Measurements from ENCODE around the gene IL34.
A peak's percentile ranks its signal among the peaks of the same experiment; 100 is the strongest.

Gene IL34

DNA sequence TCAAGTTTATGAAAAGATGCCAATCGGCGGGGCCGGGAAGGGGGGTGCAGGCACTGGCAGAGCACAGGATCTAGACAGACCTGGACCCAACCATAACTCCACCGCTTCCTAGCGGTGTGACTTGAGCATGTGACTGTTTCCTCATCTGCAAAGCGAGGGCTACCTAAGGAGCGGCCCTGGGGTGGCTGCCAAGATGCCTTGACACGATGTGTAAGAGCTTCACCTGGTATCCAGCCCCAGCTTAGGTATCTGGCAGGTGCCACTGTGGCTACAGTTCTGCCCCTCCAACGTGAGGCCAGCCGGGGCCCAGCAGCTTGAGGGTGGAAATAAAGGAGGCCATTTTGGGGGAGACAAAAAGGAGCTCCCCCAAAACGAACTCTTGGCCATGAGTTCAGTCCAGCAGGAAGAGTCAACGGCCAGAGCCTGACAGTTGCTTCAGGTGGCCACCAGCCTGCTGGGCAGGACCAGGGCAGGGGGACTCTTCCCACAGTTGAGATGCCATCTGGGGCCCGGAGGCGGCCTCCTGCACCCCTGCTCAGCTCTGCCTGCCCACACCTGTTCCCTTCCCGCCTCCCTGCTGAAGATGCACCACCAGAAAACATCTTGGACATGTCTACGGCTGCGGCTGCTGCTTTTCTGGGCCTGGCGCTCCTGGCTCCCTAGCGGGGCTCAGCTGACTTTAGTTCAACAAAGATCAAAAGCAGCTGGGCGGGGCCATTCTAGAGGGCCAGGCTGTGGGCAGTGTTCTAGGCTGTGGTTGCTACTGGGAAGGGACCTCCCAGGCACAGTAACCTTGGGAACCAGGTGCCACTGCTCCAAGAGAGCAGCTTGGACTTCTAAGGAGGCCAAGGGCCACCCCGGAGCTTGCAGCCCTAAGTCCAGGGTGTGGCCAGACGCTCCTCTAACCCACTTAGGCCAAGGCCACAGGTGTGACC, 42.9 kb downstream of the IL34 start:
- DNase-seq (ENCODE audit: low read depth) = no peak

DNA sequence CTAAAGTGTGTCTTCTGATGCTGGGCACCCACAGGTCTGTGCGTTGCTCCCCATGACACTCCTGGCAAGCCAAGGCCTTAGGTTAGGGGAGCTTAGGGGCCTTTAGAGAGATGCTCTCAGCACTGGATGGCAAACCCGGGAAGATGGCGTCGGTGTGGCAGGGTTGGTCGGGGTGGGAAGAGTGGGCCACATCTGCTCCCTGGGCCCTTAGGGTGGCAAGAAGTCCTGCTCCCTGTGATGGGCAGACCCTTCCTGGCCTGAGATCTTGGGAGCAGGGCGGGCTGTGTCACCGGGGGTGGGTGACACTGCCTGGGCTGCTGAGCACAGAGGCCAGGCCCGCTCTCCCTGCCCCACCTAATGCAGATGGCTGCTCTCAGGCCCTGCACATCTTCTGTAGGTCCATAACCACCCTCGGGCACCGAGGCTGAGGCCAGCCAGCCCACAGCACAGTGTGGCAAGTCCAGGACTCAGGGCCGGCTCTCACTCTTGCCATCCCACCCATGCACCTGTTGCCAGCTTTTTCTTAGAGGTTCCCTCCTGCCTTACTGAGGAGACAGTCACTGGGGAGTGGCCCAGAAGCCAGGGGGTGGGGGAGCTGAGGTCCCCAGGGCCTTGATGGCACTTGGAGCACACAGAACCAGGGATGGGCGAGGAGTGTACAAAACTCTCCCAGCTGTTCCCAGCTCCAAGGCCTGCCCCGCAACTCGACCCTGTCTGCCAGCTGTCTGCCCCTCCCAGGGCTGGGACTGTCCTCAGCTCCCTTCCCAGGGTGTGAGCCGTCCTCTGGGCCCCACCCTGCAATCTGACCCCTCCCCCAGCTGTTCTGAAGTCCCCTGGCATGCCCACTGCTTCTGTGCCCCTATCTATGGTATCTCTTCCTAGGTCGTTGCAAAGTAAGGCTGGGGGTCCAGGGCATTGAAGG, 43.9 kb downstream of the IL34 start:
- DNase-seq (ENCODE audit: low read depth) = no peak

DNA sequence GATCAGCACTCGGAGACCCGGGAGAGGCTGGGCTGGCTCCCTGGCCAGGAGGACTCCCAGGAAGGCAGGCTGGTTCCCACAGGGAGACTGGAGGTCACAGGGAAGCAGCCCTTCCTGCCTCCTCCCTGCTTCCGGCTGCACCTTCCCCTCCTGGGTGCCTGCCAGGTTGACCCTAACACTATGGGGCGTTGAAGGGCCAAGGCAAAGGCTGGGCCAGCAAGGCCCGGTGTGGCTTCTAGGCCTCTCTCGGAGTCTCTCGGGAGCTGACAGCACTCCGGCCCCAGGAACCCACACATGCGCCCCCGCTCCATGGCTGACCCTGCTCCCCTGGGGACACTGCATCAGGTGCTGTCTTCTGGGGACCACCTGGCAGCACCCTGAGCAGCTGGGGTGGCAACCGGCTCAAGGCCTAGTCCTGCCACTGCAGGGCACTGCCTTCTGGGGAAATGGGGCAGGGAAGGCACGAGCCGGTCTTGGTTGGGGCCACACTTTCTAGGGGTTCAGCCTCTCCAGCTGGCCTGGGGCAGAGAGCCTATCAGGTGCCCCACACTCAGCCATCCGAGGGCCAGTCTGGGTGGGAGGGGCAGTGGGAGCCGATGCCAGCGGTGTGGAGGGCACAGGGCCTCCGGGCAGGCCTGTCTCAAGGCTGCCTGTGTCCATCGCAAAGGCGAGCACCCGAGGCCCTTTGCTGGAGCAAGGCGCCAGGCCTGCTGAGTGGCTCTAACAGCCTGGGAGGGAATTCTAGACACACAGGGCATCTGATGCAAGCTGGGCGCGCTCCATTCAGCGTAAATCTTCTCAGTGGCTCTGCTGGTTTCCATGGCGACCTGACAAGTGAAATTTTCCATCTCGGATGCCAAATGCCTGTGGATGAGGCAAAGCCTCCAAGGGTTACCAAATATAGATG, 45.1 kb downstream of the IL34 start:
- DNase-seq (ENCODE audit: low read depth) = peak; percentile 97

DNA sequence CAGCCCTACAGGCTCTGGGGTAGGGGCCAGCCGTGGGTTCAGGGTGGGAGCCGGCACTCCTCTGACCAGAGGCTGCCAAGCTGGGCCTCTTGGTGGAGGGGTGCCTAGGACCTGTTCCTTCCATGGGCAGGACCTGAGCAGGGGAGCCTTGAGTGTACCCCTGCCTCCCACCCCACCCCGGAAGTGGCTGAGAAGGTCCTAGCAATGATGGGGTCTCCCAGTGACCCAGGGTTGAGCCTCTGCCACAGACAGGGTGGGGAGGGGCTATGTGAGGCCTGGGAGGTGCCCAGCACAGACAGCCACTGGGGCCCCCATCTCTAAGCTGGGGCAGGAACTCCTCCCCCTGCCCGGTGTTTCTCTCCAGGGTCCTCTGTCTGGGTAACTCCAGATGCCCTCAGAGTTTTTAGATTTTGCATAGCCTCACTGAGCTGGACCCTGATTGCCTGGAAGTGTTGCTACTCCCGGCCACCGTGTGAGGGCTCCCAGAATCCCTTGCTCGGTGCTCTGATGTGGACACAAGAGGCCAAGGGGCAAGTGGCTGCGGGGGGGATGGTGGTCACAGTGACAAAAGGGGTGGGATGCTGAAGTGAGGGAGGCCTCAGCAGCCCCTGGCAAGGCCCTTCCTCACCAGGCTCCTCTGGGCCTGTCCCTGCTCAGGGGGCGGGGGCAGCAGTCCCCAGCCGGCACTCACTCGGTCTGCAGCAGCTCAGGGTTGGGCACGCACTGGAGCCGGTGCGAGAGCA, 45.9 kb downstream of the IL34 start:
- no peak for DNase-seq (ENCODE audit: low read depth)

DNA sequence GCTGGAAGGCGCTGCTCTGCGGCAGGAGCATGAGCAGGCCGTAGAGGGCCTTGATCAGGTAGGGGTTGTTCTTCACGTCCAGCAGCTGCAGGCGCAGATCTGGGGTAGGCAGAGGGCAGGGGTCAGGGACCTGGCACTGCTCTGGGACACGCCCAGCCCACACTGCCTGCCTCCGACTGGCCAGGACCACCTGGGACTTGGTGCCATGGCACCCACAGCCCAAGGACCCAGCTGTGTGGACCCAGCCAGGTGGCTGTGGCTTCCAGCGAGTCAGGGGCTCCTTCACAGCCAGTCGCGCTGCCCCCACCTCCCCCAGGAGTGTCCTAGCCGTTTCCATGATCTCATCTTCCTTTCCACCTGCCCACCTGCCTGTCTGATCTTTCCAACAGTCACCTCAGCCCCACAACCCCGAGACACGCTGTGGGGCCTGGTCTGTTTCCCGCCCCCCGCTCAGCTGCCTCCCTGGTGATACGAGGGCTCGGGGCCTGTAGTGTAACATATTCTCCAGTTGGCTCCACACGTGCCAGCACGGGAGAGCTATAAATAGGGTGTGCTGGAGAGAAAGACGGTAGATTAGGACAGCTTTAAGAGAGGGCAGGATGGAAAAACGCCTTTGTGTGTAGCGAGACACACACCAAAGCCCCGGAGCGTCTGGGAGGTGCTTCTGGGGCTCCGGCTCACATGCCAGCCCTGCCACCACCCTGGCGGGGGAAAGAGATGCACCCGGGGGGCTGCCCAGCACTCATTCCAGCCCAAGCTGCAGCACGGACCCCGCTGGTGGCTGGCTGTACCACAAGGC, 46.7 kb downstream of the IL34 start:
- no peak for DNase-seq (ENCODE audit: low read depth)

DNA sequence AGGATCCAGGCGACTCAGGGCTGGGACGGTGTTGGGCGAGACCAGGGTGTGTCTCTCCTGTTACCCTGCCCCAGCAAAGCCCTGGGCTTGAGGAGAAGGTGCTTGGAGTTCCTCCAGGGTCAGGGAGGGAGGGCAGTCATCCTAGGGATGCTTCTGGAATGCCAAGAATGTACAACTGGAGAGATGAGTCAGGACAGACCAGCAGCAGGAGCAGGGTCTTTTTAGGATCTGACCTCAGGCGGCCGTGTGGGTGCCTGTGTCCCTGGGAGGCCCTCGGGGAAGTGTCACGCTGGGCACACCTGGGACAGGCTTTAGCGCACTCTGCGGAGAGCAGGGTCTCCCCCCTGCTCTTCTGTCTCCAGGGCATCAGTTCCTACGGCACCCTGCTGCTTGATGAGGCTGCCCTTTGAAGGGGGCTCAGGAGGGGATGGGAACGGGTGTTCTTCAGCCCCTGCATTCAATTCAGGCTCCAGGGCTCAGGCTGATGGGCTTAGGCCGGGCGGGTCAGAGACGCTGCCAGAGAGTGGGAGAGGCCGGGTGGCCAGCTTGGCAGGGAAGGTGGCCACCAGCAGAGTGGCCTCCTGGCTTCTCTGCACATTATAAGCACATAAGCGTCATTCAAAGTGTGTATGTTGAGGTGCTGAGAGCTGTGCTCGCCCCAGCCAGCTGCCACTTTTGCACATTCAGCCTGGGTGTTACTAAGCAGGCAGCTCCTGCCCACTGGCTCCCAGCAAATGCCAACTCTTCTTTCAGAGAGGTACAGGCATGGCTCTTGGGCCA, 47.9 kb downstream of the IL34 start:
- DNase-seq (ENCODE audit: low read depth) = peak; percentile 85

DNA sequence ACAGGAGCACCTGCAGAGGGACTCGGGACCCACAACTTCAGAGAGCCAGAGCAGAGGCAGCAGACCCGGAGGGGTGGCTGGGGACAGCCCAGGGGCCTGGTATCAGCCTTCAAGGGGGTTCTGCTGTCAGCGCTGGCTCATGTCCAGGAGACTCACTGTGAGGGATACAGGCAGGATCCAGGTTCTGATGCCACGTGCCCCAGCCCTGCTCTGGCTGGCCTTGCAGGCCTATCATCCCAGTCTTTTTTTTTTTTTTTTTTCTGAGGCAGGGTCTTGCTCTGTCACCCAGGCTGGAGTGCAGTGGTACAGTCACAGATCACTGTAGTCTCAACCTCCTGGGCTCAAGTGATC, 48.5 kb downstream of the IL34 start:
- no peak for DNase-seq (ENCODE audit: low read depth)

DNA sequence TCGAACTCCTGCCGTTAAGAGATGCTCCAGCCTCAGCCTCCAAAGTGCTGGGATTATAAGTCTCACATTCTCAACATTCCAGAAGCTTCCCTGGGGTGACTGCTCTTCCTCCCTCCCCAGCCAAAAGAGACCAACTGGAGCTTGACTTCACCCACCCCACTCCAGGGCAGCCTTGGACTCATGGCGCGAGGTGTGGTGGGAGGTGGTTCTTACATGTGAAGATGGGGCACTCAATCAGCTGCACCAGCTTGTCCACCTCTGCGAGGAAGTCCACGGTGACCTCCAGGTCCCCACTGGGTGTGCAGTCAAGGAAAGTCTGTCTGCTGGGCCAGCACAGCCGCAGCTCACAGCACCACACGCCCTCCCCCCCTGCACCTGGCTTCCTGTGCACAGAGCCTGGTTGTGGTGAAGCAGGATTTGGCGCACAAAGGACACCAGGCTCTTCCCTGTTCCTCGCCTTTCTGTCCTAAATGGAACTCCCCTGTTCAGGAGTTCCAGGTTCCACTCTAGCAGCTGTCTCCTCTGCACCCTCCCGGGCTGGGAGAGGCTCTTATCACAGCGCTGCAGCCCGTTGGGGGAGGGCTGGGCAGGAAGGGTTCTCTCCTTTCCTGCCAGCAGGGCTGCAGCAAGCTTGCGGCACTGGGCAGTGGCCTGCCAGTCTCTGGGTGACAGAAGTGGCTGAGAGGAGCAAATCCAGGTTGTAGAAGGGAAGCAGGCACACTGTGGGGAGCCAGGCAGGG, 49.1 kb downstream of the IL34 start:
- DNase-seq (ENCODE audit: low read depth) = no peak

DNA sequence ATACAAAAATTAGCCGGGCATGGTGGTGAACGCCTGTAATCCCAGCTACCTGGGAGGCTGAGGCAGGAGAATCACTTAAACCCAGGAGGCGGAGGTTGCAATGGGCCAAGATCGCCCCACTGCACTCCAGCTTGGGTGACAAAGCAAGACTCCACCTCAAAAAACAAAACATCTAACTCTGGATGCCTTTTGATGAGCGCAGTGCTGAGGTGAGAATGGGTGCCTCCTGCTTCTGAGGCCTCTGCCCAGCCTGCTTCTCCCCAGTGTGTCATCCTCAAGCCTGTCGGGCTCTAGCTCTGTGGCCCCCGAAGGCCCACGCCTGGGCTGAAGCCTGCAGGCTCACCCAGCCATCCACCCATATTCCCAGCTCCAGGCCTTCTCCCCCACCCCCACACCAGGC, 50.0 kb downstream of the IL34 start:
- no peak for DNase-seq (ENCODE audit: low read depth)

DNA sequence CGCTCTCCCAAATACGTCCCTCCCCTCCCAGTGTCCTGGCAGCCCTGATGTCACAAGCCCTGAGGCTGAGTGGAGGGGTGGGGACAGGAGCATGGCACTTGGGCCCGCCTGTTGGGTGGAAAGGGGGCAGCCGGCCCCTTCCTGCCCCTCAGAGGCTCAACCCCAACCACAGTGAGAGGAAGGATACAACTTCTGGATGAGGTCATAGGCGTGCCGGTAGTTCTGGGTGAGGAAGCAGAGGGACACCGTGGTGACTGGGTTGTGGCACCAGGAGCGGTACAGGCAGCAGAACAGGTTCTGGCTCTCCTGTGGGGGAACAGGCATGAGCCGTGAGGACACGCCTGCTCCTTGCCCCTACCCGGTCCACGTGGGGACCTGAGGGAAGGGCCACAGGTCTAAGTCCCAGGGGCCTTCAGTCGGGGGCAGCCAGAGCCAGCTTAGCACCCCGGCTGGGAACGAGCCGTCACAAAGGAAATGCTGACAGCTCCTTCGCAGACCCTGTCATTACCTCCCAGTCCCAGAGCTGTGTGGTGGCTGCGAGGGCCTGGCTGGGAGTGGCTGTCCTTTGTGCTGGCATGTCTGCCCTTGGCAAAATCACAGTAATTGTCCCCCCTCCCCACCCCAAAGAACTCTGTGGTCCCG, 50.7 kb downstream of the IL34 start:
- DNase-seq (ENCODE audit: low read depth) = no peak

DNA sequence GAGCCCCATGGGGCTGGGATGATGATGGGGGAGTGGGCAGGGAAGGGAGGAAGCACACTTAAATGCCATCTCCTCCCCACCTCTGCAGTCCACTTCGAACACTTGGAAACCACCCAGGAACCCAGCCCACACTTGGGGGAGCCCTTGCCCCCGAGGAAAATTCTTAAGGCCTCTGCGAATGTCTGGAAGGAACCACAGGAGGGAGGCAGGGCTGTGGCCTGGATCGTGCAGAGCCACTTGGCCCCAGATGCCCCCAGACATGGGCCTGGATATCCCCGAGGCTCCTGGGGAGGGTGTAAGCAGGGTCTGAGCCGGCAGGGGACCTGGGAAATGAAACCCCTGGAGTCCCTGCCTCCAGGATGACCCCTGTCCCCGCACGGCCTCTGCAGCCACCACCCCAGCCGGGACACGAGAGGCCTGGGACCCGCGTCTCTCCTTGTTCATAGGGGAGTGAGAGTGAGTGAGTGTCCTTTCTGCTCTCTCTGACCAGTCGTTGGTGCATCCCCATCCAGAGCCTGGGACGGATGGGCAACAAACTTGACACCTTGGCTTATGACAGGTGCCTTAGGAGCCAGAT, 51.3 kb downstream of the IL34 start:
- DNase-seq (ENCODE audit: low read depth) = no peak

DNA sequence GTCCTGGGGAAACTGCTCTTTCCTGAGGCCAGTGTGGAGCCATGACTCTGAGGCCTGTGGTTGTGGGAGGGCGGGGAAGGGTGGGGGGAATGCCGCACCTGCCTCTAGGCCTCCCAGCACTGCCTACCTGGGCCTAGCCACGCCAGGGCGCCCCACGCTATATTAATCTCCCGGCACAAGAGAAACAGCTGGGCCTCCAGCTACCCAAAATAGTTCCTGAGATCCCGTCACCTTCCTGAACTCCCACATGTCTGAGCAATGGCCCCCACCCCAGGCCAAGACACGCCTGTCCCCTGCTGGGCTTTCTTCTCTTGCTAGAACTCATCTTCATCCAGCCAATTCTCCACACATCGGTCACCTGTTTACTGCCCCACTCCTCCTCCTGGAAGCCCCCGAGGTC, 52.5 kb downstream of the IL34 start:
- no peak for DNase-seq (ENCODE audit: low read depth)

DNA sequence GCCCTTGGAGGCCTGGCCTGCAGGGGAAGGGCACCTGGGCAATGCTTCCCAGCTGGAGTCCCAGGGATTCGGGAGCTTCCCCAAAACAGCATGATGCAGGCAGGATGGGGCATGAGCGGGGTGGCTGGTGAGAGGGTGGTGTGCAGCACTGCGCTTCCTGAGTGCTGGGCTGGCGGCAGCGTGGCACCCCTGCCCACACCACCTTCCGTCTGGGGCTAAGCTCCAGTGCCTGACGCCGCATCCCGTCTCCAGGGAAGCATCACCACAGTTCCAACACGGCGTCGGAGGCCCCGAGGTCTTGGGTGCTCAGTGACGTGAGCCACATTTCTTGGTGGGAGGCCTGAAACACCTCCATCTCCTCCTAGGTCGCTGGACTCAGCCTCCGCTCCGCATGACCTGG, 53.3 kb downstream of the IL34 start:
- DNase-seq (ENCODE audit: low read depth) = no peak

DNA sequence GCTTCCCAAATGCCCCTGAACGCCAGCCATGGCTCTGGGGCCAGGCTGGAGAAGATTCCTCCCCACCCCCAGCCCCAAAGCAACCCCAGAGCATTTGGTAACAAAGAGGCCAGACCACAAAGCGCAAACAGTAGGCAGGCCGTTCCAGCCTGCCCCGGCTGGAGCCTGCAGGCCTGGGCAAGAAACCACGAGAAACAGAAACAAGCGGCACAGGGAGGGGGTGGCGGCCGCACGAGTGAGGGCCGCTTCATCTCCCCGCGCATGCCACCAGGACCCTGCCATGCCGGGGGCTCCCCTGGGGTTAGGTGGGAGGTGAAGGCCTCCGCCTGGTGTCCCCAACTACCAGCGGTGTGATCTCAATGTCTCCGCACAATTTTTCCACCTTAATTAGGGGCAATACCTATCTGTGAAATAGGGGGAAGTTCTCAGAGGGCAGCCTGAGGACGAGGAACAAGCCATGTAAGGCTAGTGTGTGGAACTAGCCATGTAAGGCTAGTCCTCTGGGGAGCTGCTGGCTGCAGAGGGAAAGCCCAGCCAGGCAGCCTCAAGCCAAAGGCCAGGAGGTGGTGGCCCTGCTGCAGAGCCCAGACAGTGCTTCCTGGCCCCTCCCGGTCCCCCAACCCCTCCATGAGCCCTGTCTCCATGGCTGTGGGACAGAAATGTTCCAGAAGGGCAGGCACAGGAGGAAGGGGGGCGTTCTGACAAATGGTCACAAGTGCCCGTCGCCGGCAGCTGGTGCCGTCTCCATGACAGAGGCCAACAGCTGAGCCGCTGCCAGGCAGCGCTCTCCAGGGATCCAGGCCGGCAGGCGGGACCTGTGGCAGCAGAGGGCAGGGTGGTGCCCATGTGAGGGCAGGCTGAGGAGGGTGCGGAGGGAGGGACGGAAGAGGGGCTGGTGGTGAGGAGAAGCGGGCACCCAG, 54.0 kb downstream of the IL34 start:
- no peak for DNase-seq (ENCODE audit: low read depth)

DNA sequence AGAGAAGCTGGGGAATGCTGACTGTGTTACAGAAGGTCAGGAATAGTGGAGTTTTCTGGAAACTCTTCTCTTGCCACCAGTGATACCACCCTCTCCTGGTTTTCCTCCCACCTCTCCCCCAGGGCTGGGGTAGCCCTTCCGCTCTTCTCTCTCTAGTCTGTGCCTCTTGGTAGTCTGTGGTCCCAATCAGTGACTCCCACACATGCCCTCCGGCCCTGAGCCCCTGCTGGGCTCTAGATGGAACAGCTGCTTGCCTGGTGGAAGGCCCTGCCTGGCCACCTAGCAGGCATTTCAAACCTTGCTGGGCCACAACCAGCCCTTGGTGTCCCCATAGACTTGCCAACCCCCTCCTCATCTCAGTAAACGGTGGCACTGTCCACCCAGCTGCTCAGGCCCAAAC, 54.7 kb downstream of the IL34 start:
- DNase-seq (ENCODE audit: low read depth) = no peak

DNA sequence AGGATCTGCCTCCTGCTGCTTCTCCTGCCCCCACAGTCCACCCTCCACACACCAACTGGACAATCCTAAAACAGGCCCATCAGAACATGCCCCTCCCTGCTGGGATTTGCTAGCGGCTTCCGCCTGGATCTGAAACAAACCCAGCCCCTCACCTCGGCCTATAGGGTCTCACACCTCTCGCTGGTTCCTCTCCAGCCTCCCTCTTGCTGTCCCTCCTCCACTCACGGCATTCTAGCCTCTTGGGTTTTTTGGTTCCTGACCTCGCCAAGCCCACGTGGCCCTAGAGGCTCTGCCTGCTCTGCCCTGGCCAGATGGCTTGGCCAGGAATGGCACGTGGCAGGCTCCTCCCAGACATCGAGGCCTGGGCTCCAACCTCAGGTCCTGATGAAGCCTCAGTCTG, 55.2 kb downstream of the IL34 start:
- DNase-seq (ENCODE audit: low read depth) = no peak

DNA sequence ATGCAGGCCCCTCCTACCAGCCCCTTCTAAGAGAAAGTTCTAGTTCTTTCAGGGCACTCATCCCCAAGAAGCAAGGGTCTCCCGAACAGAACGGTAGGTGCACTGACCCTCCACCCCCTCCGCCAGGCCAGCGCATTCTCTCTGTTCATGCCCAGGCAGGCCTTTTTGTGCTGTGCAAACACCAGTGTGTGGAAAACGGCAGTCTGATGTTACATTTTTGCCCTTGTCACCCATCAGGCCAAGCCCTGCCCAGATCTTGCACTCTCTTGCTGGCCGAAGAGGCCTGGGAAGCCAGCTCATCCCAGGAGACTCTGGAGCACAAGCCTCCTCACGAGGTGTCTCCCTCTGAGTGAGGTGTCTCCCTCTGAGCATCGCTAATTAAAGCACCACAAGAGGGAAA, 55.6 kb downstream of the IL34 start:
- no peak for DNase-seq (ENCODE audit: low read depth)

Data from amniotic epithelial cell (primary cell).